GM19324 (cell line): ENCODE measurements around the gene LYZL6.

Experiments
- ATAC-seq: cut with Tn5 transposase; IDR thresholded peaks from one replicate; pipeline ENCODE4 v1.9.1; 2021; ENCODE audit warnings: mild to moderate bottlenecking, moderate library complexity; ENCODE audit not compliant: unreplicated experiment, low FRiP score

Gene LYZL6

GRCh38 chr17:35943537-35943936 is at the start of gene LYZL6:
Gene LYZL6 (minus strand): TSS chr17:35943713. CDS start chr17:35939356, 4,357 bp downstream.
- ATAC-seq: no peak

- ATAC-seq: no peak
Measured at GRCh38 chr17:35991075-35991474, 47.6 kb upstream of the LYZL6 start.

- ATAC-seq: no peak
Measured at GRCh38 chr17:35988164-35988563, 44.7 kb upstream of the LYZL6 start.

GRCh38 chr17:35986643-35987042 is 43.1 kb upstream of the LYZL6 start, which contains the start of gene CCL14:
Gene CCL14 (minus strand): TSS chr17:35986729. CDS start chr17:35986649, 80 bp downstream.
- ATAC-seq: no peak

GRCh38 chr17:35984140-35984539 is 40.6 kb upstream of the LYZL6 start:
- no peak for ATAC-seq

- no peak for ATAC-seq
Measured at GRCh38 chr17:35982409-35983191, 39.1 kb upstream of the LYZL6 start.

GRCh38 chr17:35981908-35982330 is 38.4 kb upstream of the LYZL6 start:
- no peak for ATAC-seq

GRCh38 chr17:35981246-35981645 is 37.7 kb upstream of the LYZL6 start, which contains the start of gene CCL16:
Gene CCL16 (minus strand): TSS chr17:35981497. CDS start chr17:35981420, 77 bp downstream.
- no peak for ATAC-seq

GRCh38 chr17:35978346-35978745 is 34.8 kb upstream of the LYZL6 start:
- no peak for ATAC-seq

GRCh38 chr17:35977509-35977908 is 34.0 kb upstream of the LYZL6 start:
- no peak for ATAC-seq

GRCh38 chr17:35973333-35974260 is 30.1 kb upstream of the LYZL6 start:
- no peak for ATAC-seq

GRCh38 chr17:35972945-35973332 is 29.4 kb upstream of the LYZL6 start:
- no peak for ATAC-seq

- no peak for ATAC-seq
Measured at GRCh38 chr17:35972535-35972934, 29.0 kb upstream of the LYZL6 start.

GRCh38 chr17:35972066-35972465 is 28.6 kb upstream of the LYZL6 start:
- no peak for ATAC-seq

- no peak for ATAC-seq
Measured at GRCh38 chr17:35969558-35970380, 26.3 kb upstream of the LYZL6 start.

GRCh38 chr17:35968520-35969054 is 25.1 kb upstream of the LYZL6 start:
- ATAC-seq: no peak

- ATAC-seq: no peak
Measured at GRCh38 chr17:35965272-35965671, 21.8 kb upstream of the LYZL6 start.

GRCh38 chr17:35963663-35964062 is 20.1 kb upstream of the LYZL6 start:
- no peak for ATAC-seq

- no peak for ATAC-seq
Measured at GRCh38 chr17:35953720-35954119, 10.2 kb upstream of the LYZL6 start.

GRCh38 chr17:35949401-35949800 is 5.9 kb upstream of the LYZL6 start:
- ATAC-seq: no peak
